ENCODE measurements around the gene TSPAN31.
A peak's percentile ranks its signal among the peaks of the same experiment; 100 is the strongest.

Gene TSPAN31

GRCh38 chr12:57744194-57744776 is 554 bp upstream of the TSPAN31 start:
- Histone ChIP-seq H2AFZ (ENCODE audit: low read length) (peak overlapping the region; percentile 90), H3K4ac (ENCODE audit: low read length) (no peak overlapping the region), H3K4me1 (ENCODE audit: control insufficient read depth in 2 of 2, insufficient read depth in 1 of 2, low read depth in 1 of 2, low read length in 2 of 2) (peaks cover 9 to 27% of the 10 kb centered on the region in 2 donors), H3K4me2 (ENCODE audit: insufficient read depth, low read length, poor library complexity, severe bottlenecking) (peak overlapping the region; percentile 56), H3K23ac (ENCODE audit: low read depth, low read length, poor library complexity) (no peak overlapping the region), H2BK120ac (ENCODE audit: low read depth, low read length) (no peak overlapping the region), H3K36me3 (replicated peaks in 1 of 2; ENCODE audit: control insufficient read depth in 2 of 2, insufficient read depth in 2 of 2, low read length in 2 of 2) (peaks cover 16 to 37% of the 10 kb centered on the region in 2 donors), H3K27ac (replicated peaks; ENCODE audit: low read length) (peak overlapping the region; percentile 63), H3K9ac (ENCODE audit: low read depth, low read length, poor library complexity) (no peak overlapping the region), H3K27me3 (ENCODE audit: control insufficient read depth in 3 of 3, insufficient read depth in 3 of 3, low read depth in 1 of 3, low read length in 3 of 3) (peaks cover 0 to 27% (median under 1%) of the 10 kb centered on the region in 3 experiments), H2BK15ac (ENCODE audit: low read length) (no peak overlapping the region), H2BK5ac (ENCODE audit: low read length) (no peak overlapping the region), H3K4me3 (ENCODE audit: low read length in 2 of 2) (peak overlapping the region; percentile 76 to 87), H2BK12ac (ENCODE audit: low read length) (no peak overlapping the region), H3K18ac (ENCODE audit: low read length) (peak overlapping the region; percentile 5), H4K91ac (ENCODE audit: low read depth, low read length, poor library complexity) (no peak overlapping the region), H2AK5ac (ENCODE audit: low read depth, low read length) (no peak overlapping the region), H3K79me1 (ENCODE audit: low read depth, low read length) (no peaks in the 10 kb centered on the region), H3K9me3 (replicated peaks in 1 of 2; ENCODE audit: control insufficient read depth in 2 of 2, insufficient read depth in 1 of 2, low read depth in 1 of 2, low read length in 2 of 2) (no peaks in the 10 kb centered on the region), H3K14ac (ENCODE audit: low read length) (no peak overlapping the region), H4K8ac (ENCODE audit: low read depth, low read length) (no peak overlapping the region)
- no peak for DNase-seq (ENCODE audit: low spot score)
- no CpG with 5 or more reads among the region's 21 CpGs for WGBS, 2 donors (ENCODE audit: extremely low coverage in 2 of 2, insufficient read length in 2 of 2, insufficient replicate concordance in 1 of 2)

GRCh38 chr12:57745485-57745881 is 644 bp downstream of the TSPAN31 start:
- peak overlapping the region; percentile 90 for H2AFZ ChIP-seq (ENCODE audit: low read length)
- peak overlapping the region; percentile 85 for H3K4me2 ChIP-seq (ENCODE audit: insufficient read depth, low read length, poor library complexity, severe bottlenecking)
- H3K27me3 ChIP-seq (ENCODE audit: control insufficient read depth in 3 of 3, insufficient read depth in 3 of 3, low read depth in 1 of 3, low read length in 3 of 3): peaks cover 0 to 16% (median 0%) of the 10 kb centered on the region in 3 experiments
- H2BK120ac ChIP-seq (ENCODE audit: low read depth, low read length): no peak overlapping the region
- peak overlapping the region; percentile 1 for H3K18ac ChIP-seq (ENCODE audit: low read length)
- H3K9me3 ChIP-seq (replicated peaks in 1 of 2; ENCODE audit: control insufficient read depth in 2 of 2, insufficient read depth in 1 of 2, low read depth in 1 of 2, low read length in 2 of 2): no peaks in the 10 kb centered on the region
- peak overlapping the region; percentile 82 to 87 for H3K4me3 ChIP-seq (ENCODE audit: low read length in 2 of 2)
- no peak overlapping the region for H3K14ac ChIP-seq (ENCODE audit: low read length)
- H3K4ac ChIP-seq (ENCODE audit: low read length): no peak overlapping the region
- H3K36me3 ChIP-seq (replicated peaks in 1 of 2; ENCODE audit: control insufficient read depth in 2 of 2, insufficient read depth in 2 of 2, low read length in 2 of 2): peaks cover 21 to 49% of the 10 kb centered on the region in 2 donors
- H3K23ac ChIP-seq (ENCODE audit: low read depth, low read length, poor library complexity): peak overlapping the region; percentile 14
- H3K79me1 ChIP-seq (ENCODE audit: low read depth, low read length): no peaks in the 10 kb centered on the region
- H3K27ac ChIP-seq (replicated peaks; ENCODE audit: low read length): no peak overlapping the region
- H3K9ac ChIP-seq (ENCODE audit: low read depth, low read length, poor library complexity): peak overlapping the region; percentile 68
- no peak overlapping the region for H4K8ac ChIP-seq (ENCODE audit: low read depth, low read length)
- no CpG with 5 or more reads among the region's 8 CpGs for WGBS, 2 donors (ENCODE audit: extremely low coverage in 2 of 2, insufficient read length in 2 of 2, insufficient replicate concordance in 1 of 2)
- no peak overlapping the region for H2BK5ac ChIP-seq (ENCODE audit: low read length)
- no peak for DNase-seq (ENCODE audit: low spot score)
- no peak overlapping the region for H2BK12ac ChIP-seq (ENCODE audit: low read length)
- no peak overlapping the region for H2BK15ac ChIP-seq (ENCODE audit: low read length)
- H4K91ac ChIP-seq (ENCODE audit: low read depth, low read length, poor library complexity): no peak overlapping the region
- H3K4me1 ChIP-seq (ENCODE audit: control insufficient read depth in 2 of 2, insufficient read depth in 1 of 2, low read depth in 1 of 2, low read length in 2 of 2): peaks cover 4 to 20% of the 10 kb centered on the region in 2 donors
- H2AK5ac ChIP-seq (ENCODE audit: low read depth, low read length): peak overlapping the region; percentile 51

GRCh38 chr12:57746025-57746424 is 1.2 kb downstream of the TSPAN31 start:
- Histone ChIP-seq H2BK120ac (ENCODE audit: low read depth, low read length) (no peak overlapping the region), H2AK5ac (ENCODE audit: low read depth, low read length) (no peak overlapping the region), H3K9me3 (replicated peaks in 1 of 2; ENCODE audit: control insufficient read depth in 2 of 2, insufficient read depth in 1 of 2, low read depth in 1 of 2, low read length in 2 of 2) (no peaks in the 10 kb centered on the region), H2BK12ac (ENCODE audit: low read length) (no peak overlapping the region), H3K27me3 (ENCODE audit: control insufficient read depth in 3 of 3, insufficient read depth in 3 of 3, low read depth in 1 of 3, low read length in 3 of 3) (peaks cover 0 to 10% (median 0%) of the 10 kb centered on the region in 3 experiments), H4K8ac (ENCODE audit: low read depth, low read length) (no peak overlapping the region), H3K36me3 (replicated peaks in 1 of 2; ENCODE audit: control insufficient read depth in 2 of 2, insufficient read depth in 2 of 2, low read length in 2 of 2) (peaks cover 25 to 54% of the 10 kb centered on the region in 2 donors), H3K4ac (ENCODE audit: low read length) (no peak overlapping the region), H3K79me1 (ENCODE audit: low read depth, low read length) (peaks cover under 1% of the 10 kb centered on the region), H2BK5ac (ENCODE audit: low read length) (no peak overlapping the region), H2AFZ (ENCODE audit: low read length) (no peak overlapping the region), H3K27ac (replicated peaks; ENCODE audit: low read length) (no peak overlapping the region), H2BK15ac (ENCODE audit: low read length) (no peak overlapping the region), H3K23ac (ENCODE audit: low read depth, low read length, poor library complexity) (no peak overlapping the region), H3K4me2 (ENCODE audit: insufficient read depth, low read length, poor library complexity, severe bottlenecking) (peak overlapping the region; percentile 85), H3K14ac (ENCODE audit: low read length) (no peak overlapping the region), H4K91ac (ENCODE audit: low read depth, low read length, poor library complexity) (no peak overlapping the region), H3K9ac (ENCODE audit: low read depth, low read length, poor library complexity) (no peak overlapping the region), H3K4me1 (ENCODE audit: control insufficient read depth in 2 of 2, insufficient read depth in 1 of 2, low read depth in 1 of 2, low read length in 2 of 2) (peaks cover 8 to 21% of the 10 kb centered on the region in 2 donors), H3K4me3 (ENCODE audit: low read length in 2 of 2) (peak overlapping the region in 1 of 2 donors; percentile 87), H3K18ac (ENCODE audit: low read length) (no peak overlapping the region)
- no peak for DNase-seq (ENCODE audit: low spot score)
- no CpG with 5 or more reads among the region's 3 CpGs for WGBS, 2 donors (ENCODE audit: extremely low coverage in 2 of 2, insufficient read length in 2 of 2, insufficient replicate concordance in 1 of 2)

GRCh38 chr12:57749061-57749460 is 4.2 kb downstream of the TSPAN31 start:
- WGBS, 2 donors (ENCODE audit: extremely low coverage in 2 of 2, insufficient read length in 2 of 2, insufficient replicate concordance in 1 of 2): no CpG with 5 or more reads among the region's 5 CpGs
- H3K36me3 ChIP-seq (replicated peaks in 1 of 2; ENCODE audit: control insufficient read depth in 2 of 2, insufficient read depth in 2 of 2, low read length in 2 of 2): peaks cover 26 to 59% of the 10 kb centered on the region in 2 donors

More at GRCh38 chr12:57749061-57749460, 4.2 kb downstream of the TSPAN31 start:
- Histone ChIP-seq H3K14ac (ENCODE audit: low read length) (no peak overlapping the region), H2AK5ac (ENCODE audit: low read depth, low read length) (no peak overlapping the region), H2BK12ac (ENCODE audit: low read length) (no peak overlapping the region), H3K4ac (ENCODE audit: low read length) (no peak overlapping the region), H3K23ac (ENCODE audit: low read depth, low read length, poor library complexity) (no peak overlapping the region), H3K9me3 (replicated peaks in 1 of 2; ENCODE audit: control insufficient read depth in 2 of 2, insufficient read depth in 1 of 2, low read depth in 1 of 2, low read length in 2 of 2) (no peaks in the 10 kb centered on the region), H3K9ac (ENCODE audit: low read depth, low read length, poor library complexity) (no peak overlapping the region), H4K91ac (ENCODE audit: low read depth, low read length, poor library complexity) (no peak overlapping the region), H2BK120ac (ENCODE audit: low read depth, low read length) (no peak overlapping the region), H2AFZ (ENCODE audit: low read length) (no peak overlapping the region), H3K27ac (replicated peaks; ENCODE audit: low read length) (no peak overlapping the region), H2BK5ac (ENCODE audit: low read length) (no peak overlapping the region), H3K4me1 (ENCODE audit: control insufficient read depth in 2 of 2, insufficient read depth in 1 of 2, low read depth in 1 of 2, low read length in 2 of 2) (peaks cover 21 to 37% of the 10 kb centered on the region in 2 donors), H3K4me3 (ENCODE audit: low read length in 2 of 2) (no peak overlapping the region), H3K4me2 (ENCODE audit: insufficient read depth, low read length, poor library complexity, severe bottlenecking) (no peak overlapping the region), H4K8ac (ENCODE audit: low read depth, low read length) (no peak overlapping the region), H3K27me3 (ENCODE audit: control insufficient read depth in 3 of 3, insufficient read depth in 3 of 3, low read depth in 1 of 3, low read length in 3 of 3) (no peaks in the 10 kb centered on the region), H3K79me1 (ENCODE audit: low read depth, low read length) (peaks cover 10% of the 10 kb centered on the region), H2BK15ac (ENCODE audit: low read length) (no peak overlapping the region), H3K18ac (ENCODE audit: low read length) (no peak overlapping the region)
- no peak for DNase-seq (ENCODE audit: low spot score)

Data from neuronal stem cell (in vitro differentiated cells).